ENCODE results near the gene CNOT3. TPM values are rescaled to one million over a fixed set of nuclear protein-coding genes. Genes with fewer than 3 reads are reported as not detected.
"Not testable (repeated sequence)": the region's sequence is repeated elsewhere in the genome, so short reads cannot be mapped to it uniquely, and the experiment has no call there.

The CNOT3 gene
- total and polyA plus RNA-seq, 7 donors = 14.1 to 28.4 (median 19.4) TPM

DNA sequence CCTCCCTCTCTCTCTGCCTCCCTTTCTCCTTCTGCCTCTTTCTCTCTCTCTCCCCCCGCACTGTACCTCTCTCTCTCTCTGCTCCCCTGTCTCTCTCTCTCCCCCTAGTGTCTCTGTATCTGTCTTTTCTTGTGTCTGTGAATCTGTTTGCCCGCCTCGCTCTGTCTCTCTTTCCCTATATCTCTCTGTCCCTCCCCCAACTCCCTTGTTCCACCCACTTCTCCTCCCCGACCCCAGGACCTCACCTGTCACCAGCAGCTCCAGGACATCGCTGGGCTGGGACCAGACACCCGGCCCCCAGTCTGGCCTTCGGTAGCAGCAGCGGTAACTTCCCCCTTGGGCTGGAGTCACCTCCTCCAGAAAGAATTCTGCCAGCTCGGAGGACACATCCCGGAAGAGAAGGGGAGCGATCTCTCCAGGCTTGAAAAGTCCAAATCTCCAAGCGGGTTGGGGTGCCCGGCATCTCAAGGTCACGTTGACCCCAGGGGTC lies 40.9 kb upstream of the CNOT3 start:
- ATAC-seq = no peak
- Histone ChIP-seq H3K9me3 (no peaks in the 10 kb centered on the region), H3K4me3 (peak overlapping the region; percentile 18), H3K4me1 (no peaks in the 10 kb centered on the region), H3K27me3 (ENCODE audit: insufficient read depth in 3 of 3, low read length in 2 of 3) (peaks cover 0 to 40% (median 15%) of the 10 kb centered on the region in 3 donors), H3K36me3 (ENCODE audit: insufficient read depth in 1 of 2, low read depth in 1 of 2) (no peaks in the 10 kb centered on the region), H3K27ac (no peak overlapping the region)
- TF ChIP-seq, protein P1, sequence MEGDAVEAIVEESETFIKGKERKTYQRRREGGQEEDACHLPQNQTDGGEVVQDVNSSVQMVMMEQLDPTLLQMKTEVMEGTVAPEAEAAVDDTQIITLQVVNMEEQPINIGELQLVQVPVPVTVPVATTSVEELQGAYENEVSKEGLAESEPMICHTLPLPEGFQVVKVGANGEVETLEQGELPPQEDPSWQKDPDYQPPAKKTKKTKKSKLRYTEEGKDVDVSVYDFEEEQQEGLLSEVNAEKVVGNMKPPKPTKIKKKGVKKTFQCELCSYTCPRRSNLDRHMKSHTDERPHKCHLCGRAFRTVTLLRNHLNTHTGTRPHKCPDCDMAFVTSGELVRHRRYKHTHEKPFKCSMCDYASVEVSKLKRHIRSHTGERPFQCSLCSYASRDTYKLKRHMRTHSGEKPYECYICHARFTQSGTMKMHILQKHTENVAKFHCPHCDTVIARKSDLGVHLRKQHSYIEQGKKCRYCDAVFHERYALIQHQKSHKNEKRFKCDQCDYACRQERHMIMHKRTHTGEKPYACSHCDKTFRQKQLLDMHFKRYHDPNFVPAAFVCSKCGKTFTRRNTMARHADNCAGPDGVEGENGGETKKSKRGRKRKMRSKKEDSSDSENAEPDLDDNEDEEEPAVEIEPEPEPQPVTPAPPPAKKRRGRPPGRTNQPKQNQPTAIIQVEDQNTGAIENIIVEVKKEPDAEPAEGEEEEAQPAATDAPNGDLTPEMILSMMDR (IDR thresholded peaks at IDR 0.05) = no peak
- intact Hi-C loops (cut with DNase I) = no loop called here
- DNase-seq = no peak
- 7 to 10% (median 9%) methylated on average over 14 of the region's 14 CpGs for WGBS, 3 donors

DNA sequence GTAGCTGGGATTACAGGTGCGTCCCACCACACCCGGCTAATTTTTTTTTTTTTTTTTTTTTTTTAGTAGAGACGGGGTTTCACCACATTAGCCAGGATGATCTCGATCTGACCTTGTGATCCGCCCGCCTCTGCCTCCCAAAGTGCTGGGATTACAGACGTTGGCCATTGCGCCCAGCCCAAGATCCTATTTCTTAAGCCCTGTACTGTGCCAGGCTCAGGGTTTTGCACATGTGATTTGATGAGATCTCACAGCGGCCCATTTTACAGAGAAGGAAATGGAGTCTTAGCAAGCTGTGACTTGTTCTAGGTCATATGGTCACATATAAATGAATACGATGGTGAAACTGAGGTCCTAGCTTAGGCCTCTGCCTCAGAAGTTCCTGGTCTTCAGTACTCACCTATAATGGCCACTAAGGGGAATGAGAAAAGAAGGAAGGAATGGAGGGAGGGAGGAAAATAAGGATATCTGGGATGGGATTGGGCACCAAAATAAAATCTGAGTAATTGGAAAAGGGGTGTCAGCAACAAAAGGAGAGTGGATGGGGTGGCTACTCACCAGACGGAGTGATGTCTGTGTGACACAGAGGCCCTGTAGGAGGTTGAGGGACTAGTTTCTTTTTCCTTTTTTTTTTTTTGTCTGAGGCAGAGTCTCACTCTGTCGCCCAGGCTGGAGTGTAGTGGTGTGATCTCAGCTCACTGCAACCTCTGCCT lies 38.2 kb upstream of the CNOT3 start:
- ATAC-seq = no peak
- 79 to 84% (median 80%) methylated on average over 10 to 12 of the region's 12 CpGs for WGBS, 3 donors
- Histone ChIP-seq H3K27me3 (ENCODE audit: insufficient read depth in 3 of 3, low read length in 2 of 3) (peaks cover 0 to 27% (median 15%) of the 10 kb centered on the region in 3 donors), H3K4me1 (peaks cover 3% of the 10 kb centered on the region), H3K27ac (no peak overlapping the region), H3K36me3 (ENCODE audit: insufficient read depth in 1 of 2, low read depth in 1 of 2) (no peaks in the 10 kb centered on the region), H3K9me3 (no peaks in the 10 kb centered on the region), H3K4me3 (no peak overlapping the region)
- DNase-seq = no peak
- intact Hi-C loops (cut with DNase I) = no loop called here
- TF ChIP-seq, protein P1 (IDR thresholded peaks at IDR 0.05) = no peak

DNA sequence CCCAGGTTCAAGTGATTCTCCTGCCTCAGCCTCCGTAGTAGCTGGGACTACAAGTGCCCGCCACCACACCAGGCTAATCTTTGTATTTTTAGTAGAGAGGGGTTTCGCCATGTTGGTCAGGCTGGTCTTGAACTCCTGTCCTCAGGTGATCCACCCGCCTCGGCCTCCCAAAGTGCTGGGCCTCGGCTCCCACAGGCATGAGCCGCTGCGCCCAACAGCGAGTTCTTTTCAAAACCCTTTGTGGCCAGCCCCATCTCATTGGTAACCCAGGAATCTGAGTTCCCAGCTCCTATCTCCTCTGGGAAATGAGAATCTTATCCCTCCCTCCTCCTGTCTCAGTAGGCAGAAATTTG lies 37.7 kb upstream of the CNOT3 start:
- not testable (repeated sequence) for H3K4me1 ChIP-seq; H3K27ac ChIP-seq; H3K36me3 ChIP-seq (ENCODE audit: insufficient read depth in 1 of 2, low read depth in 1 of 2); ATAC-seq; H3K4me3 ChIP-seq; H3K9me3 ChIP-seq; DNase-seq
- intact Hi-C loops (cut with DNase I) = loop anchor here in 1 of 2 donors (10.0 kb wide), 1 partner anchor 115 kb away; no protein-coding TSS in a partner anchor
- WGBS, 3 donors = 70 to 82% (median 74%) methylated on average over 9 of the region's 9 CpGs
- H3K27me3 ChIP-seq (ENCODE audit: insufficient read depth in 3 of 3, low read length in 2 of 3) = peaks cover 0 to 22% (median 13%) of the 10 kb centered on the region in 3 donors

DNA sequence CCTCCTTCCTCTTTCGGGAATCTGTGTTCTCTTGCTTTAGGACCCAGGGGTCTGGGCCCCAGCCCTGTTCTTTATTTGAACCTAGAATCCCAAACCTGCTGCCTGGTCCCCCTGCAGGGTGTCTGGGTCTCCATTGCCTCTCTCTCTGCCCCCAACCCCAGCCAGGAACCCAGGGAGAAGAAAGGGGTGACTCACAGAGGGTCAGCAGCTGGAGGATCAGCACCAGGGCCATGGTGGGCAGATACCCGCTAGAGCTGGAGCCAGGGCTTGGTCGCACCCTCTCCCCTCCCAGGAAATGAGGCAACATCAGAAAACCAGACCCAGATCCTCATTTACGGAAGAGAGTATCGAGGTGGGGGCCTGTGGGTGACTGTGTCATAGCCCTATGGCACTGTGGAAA lies 37.0 kb upstream of the CNOT3 start, which contains the start of gene OSCAR:
OSCAR (minus strand) TSS at position 243 of the 400 bp plus-strand sequence; CDS start at position 232, 11 bp downstream.
- ATAC-seq (no peak), DNase-seq (no peak)
- TF ChIP-seq, protein P1 (IDR thresholded peaks at IDR 0.05) = no peak
- Histone ChIP-seq H3K4me3 (no peak within 1 kb of the TSS), H3K36me3 (ENCODE audit: insufficient read depth in 1 of 2, low read depth in 1 of 2) (peaks cover 0 to 1% of the 10 kb centered on the region in 2 donors), H3K4me1 (peaks cover 3% of the 10 kb centered on the region), H3K27me3 (ENCODE audit: insufficient read depth in 3 of 3, low read length in 2 of 3) (peaks cover 0 to 21% (median 7%) of the 10 kb centered on the region in 3 donors), H3K9me3 (no peaks in the 10 kb centered on the region), H3K27ac (no peak within 1 kb of the TSS)
- WGBS, 3 donors = 51 to 55% (median 54%) methylated on average over 5 of the region's 5 CpGs
- intact Hi-C loops (cut with DNase I) = loop anchor here in 1 of 2 donors (10.0 kb wide), 1 partner anchor 116 kb away; no protein-coding TSS in a partner anchor

DNA sequence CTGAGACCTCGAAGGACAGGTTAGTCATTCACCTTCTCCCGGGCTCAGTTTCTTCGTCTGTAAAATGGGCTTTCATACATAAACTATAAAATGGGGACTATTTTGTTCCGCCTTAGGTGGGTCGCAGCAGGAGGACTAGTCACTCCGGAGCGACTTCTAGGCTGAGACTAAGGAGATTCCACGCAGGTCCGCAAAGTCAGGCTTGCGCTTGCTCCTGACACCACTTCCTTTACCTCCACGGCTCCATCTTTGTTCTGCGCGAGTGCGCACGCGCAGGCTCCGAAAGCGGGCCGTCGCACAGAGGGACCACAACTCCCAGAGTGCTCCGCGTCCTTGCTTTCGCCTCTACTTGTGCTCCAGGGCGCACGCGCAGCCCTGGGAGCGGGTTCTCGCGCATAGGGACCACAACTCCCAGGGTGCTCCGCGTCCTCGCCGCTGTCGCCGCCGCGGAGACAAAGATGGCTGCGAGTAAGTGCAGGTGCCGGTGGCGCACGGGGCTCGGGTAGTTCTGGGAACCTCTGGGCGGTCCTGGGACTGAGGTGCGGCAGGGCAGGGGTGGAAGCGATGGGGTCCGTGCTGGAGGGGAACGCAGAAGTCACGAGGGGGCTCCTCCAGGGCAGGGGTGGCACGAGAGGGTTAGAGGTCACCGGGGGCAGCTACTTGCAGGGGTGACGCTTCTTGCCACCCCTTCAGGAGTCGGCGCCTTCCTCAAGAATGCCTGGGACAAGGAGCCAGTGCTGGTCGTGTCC lies 35.0 kb upstream of the CNOT3 start, which contains the start of gene NDUFA3:
NDUFA3 (plus strand) TSS at position 435 of the 749 bp plus-strand sequence; CDS start at position 459, 24 bp downstream.
- H3K27ac ChIP-seq = peak within 1 kb of the TSS; percentile 76
- DNase-seq = peak; percentile 99
- TF ChIP-seq, protein P1 (IDR thresholded peaks at IDR 0.05) = no peak
- intact Hi-C loops (cut with DNase I) = loop anchor here in 1 of 2 donors (10.0 kb wide), 1 partner anchor 118 kb away; no protein-coding TSS in a partner anchor
- H3K4me3 ChIP-seq = peak within 1 kb of the TSS; percentile 86
- H3K27me3 ChIP-seq (ENCODE audit: insufficient read depth in 3 of 3, low read length in 2 of 3) = peaks cover 0 to 9% (median 0%) of the 10 kb centered on the region in 3 donors
- H3K4me1 ChIP-seq = peaks cover 3% of the 10 kb centered on the region
- peaks cover 0 to 21% of the 10 kb centered on the region in 2 donors for H3K36me3 ChIP-seq (ENCODE audit: insufficient read depth in 1 of 2, low read depth in 1 of 2)
- 2 to 3% (median 3%) methylated on average over 51 to 54 of the region's 54 CpGs for WGBS, 3 donors
- peak; percentile 100 for ATAC-seq
- no peaks in the 10 kb centered on the region for H3K9me3 ChIP-seq
